Duodenal mucosa (tissue), 2 donors: ENCODE data around the gene SELL.

Source experiments
- H3K27ac ChIP-seq: one replicate; pipeline ENCODE4 v1.7.0; 2013; ENCODE audit warnings: low read depth, low read length
- H3K27me3 ChIP-seq, 2 donors: one replicate each; pipeline ENCODE4 v1.7.0; 2013; ENCODE audit warnings: low read length in 2 of 2, control low read depth in 1 of 2; ENCODE audit not compliant: insufficient read depth in 2 of 2, control insufficient read depth in 1 of 2
- H3K36me3 ChIP-seq, 2 donors: one replicate each; pipeline ENCODE4 v1.7.0; 2013; ENCODE audit warnings: low read length in 2 of 2, control low read depth in 1 of 2; ENCODE audit not compliant: insufficient read depth in 2 of 2, control insufficient read depth in 1 of 2
- H3K4me1 ChIP-seq, 2 donors: one replicate each; pipeline ENCODE4 v1.7.0; 2013; ENCODE audit warnings: low read length in 2 of 2, control low read depth in 1 of 2; ENCODE audit not compliant: insufficient read depth in 2 of 2, control insufficient read depth in 1 of 2
- H3K4me3 ChIP-seq, 2 donors: one replicate each; pipeline ENCODE4 v1.7.0; 2013; ENCODE audit warnings: low read length in 2 of 2, low read depth in 1 of 2
- H3K9ac ChIP-seq, 2 donors: one replicate each; pipeline ENCODE4 v1.7.0; 2013; ENCODE audit warnings: low read length in 2 of 2, low read depth in 1 of 2
- H3K9me3 ChIP-seq, 2 donors: one replicate each; pipeline ENCODE4 v1.7.0; 2013; ENCODE audit warnings: low read length in 2 of 2, control low read depth in 1 of 2; ENCODE audit not compliant: control insufficient read depth in 1 of 2

SELL gene

DNA sequence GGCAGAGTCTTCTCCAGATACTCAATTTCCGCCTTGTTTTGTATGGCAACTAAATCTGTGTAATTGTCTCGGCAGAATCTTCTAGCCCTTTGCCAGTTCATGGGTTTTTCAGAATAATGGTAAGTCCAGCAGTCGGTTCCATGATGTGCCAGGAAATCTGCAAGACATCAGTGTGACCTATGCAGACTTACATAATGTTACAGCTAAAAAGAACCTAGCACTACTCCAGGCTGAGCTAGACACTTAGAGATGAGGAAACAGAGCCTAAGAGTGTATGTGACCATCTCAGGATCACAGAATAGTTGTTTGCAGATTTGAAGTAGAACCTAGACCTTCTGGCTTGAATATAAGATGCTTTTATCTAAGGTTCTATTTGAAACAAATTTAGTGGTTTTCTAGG lies 2.8 kb downstream of the SELL start:
- H3K27ac ChIP-seq, result no peak overlapping the region
- peaks cover 0 to 3% of the 10 kb centered on the region in 2 donors for H3K4me1 ChIP-seq
- H3K27me3 ChIP-seq, result peaks cover 0 to 3% of the 10 kb centered on the region in 2 donors
- H3K9ac ChIP-seq, result no peak overlapping the region
- H3K4me3 ChIP-seq, result no peak overlapping the region
- no peaks in the 10 kb centered on the region for H3K36me3 ChIP-seq
- H3K9me3 ChIP-seq, result no peaks in the 10 kb centered on the region

- Histone ChIP-seq H3K4me1 (peaks cover 0 to 3% of the 10 kb centered on the region in 2 donors), H3K9me3 (no peaks in the 10 kb centered on the region), H3K27ac (no peak overlapping the region), H3K9ac (no peak overlapping the region), H3K4me3 (no peak overlapping the region), H3K36me3 (no peaks in the 10 kb centered on the region), H3K27me3 (peaks cover 0 to 3% of the 10 kb centered on the region in 2 donors)
Observed at GRCh38 chr1:169707912-169708604, 3.4 kb downstream of the SELL start.

DNA sequence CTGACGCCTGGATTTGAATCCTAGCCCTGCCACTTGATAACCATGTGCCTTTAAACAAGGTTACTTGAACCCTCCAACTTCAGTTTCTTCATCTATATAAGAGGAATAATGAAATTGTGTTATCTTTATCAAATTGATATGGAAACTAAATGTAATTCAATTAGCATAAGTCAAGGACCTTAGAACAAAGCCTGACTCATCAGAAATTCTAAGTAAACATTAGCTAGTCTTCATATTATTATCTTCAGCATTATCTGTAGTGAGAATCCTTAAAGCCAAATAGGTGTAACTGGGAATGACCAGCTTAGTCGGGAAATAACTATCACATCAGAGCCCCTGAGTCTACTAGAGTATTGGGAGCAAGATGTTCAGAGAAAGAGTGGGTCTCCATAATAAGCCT lies 6.6 kb downstream of the SELL start:
- peaks cover 0 to 3% of the 10 kb centered on the region in 2 donors for H3K27me3 ChIP-seq
- no peak overlapping the region for H3K9ac ChIP-seq
- H3K9me3 ChIP-seq, result no peaks in the 10 kb centered on the region
- no peak overlapping the region for H3K4me3 ChIP-seq
- no peaks in the 10 kb centered on the region for H3K36me3 ChIP-seq
- H3K27ac ChIP-seq, result no peak overlapping the region
- no peaks in the 10 kb centered on the region for H3K4me1 ChIP-seq

DNA sequence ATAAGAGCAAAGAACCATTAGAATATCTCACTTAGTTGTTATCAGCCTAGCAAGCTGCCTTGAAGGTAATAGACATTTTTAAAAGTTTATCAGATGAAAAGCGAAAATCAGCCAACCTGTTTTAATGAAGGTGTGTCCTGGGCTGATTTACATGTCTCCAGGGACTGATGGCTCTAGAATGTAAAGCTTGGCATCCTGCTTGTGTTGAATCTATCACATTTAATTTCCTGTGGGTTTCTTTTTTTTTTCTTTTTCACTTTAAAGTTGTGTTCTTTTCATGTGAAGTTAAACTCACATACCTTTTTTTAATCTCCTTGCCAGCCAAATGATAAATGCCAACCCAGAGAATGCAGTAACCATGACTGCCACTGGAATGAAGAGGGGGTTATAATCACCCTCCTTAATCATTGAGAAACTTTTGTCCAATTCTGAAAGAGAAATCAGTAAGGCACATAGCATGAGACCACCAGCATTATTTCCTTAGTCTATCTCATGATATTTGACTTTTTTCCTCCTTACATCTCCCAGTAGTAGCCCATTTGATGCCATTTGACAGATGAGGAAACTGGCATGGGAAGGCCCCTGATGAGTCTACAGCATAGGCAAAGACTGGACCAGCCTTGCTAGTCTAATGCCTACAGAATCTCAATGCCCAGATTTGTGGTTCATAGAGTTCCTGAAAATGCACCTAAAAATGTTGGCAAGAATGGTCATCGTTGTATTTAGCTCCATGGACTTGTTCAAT lies 10.0 kb downstream of the SELL start:
- H3K27ac ChIP-seq, result no peak overlapping the region
- H3K4me1 ChIP-seq, result no peaks in the 10 kb centered on the region
- no peaks in the 10 kb centered on the region for H3K9me3 ChIP-seq
- H3K27me3 ChIP-seq, result no peaks in the 10 kb centered on the region
- no peak overlapping the region for H3K4me3 ChIP-seq
- H3K36me3 ChIP-seq, result no peaks in the 10 kb centered on the region
- no peak overlapping the region for H3K9ac ChIP-seq

GRCh38 chr1:169699707-169700106 lies 11.7 kb downstream of the SELL start:
- no peak overlapping the region for H3K27ac ChIP-seq
- H3K9me3 ChIP-seq, result no peaks in the 10 kb centered on the region
- H3K27me3 ChIP-seq, result no peaks in the 10 kb centered on the region
- no peaks in the 10 kb centered on the region for H3K36me3 ChIP-seq
- H3K4me3 ChIP-seq, result no peak overlapping the region
- no peaks in the 10 kb centered on the region for H3K4me1 ChIP-seq
- H3K9ac ChIP-seq, result no peak overlapping the region

GRCh38 chr1:169698976-169699375 lies 12.4 kb downstream of the SELL start:
- Histone ChIP-seq H3K27ac (no peak overlapping the region), H3K9ac (no peak overlapping the region), H3K4me3 (no peak overlapping the region), H3K36me3 (no peaks in the 10 kb centered on the region), H3K4me1 (peaks cover 0 to 1% of the 10 kb centered on the region in 2 donors), H3K9me3 (no peaks in the 10 kb centered on the region), H3K27me3 (no peaks in the 10 kb centered on the region)

GRCh38 chr1:169697755-169698154 lies 13.7 kb downstream of the SELL start:
- Histone ChIP-seq H3K9ac (no peak overlapping the region), H3K4me3 (no peak overlapping the region), H3K27ac (peak overlapping the region; percentile 13), H3K36me3 (no peaks in the 10 kb centered on the region), H3K4me1 (peaks cover 0 to 5% of the 10 kb centered on the region in 2 donors), H3K27me3 (no peaks in the 10 kb centered on the region), H3K9me3 (no peaks in the 10 kb centered on the region)

GRCh38 chr1:169696273-169697100 lies 14.9 kb downstream of the SELL start:
- H3K4me3 ChIP-seq, result no peak overlapping the region
- no peak overlapping the region for H3K27ac ChIP-seq
- no peak overlapping the region for H3K9ac ChIP-seq
- H3K36me3 ChIP-seq, result no peaks in the 10 kb centered on the region
- H3K27me3 ChIP-seq, result no peaks in the 10 kb centered on the region
- no peaks in the 10 kb centered on the region for H3K9me3 ChIP-seq
- peaks cover 0 to 5% of the 10 kb centered on the region in 2 donors for H3K4me1 ChIP-seq

- no peak overlapping the region for H3K9ac ChIP-seq
- no peak overlapping the region for H3K4me3 ChIP-seq
- H3K36me3 ChIP-seq, result no peaks in the 10 kb centered on the region
- peaks cover 0 to 5% of the 10 kb centered on the region in 2 donors for H3K4me1 ChIP-seq
- H3K9me3 ChIP-seq, result no peaks in the 10 kb centered on the region
- no peaks in the 10 kb centered on the region for H3K27me3 ChIP-seq
- no peak overlapping the region for H3K27ac ChIP-seq
Observed at GRCh38 chr1:169694304-169695075, 16.9 kb downstream of the SELL start.
